ENCODE data around the gene DOC2A. TPM values are rescaled to one million over a fixed set of nuclear protein-coding genes. Genes with fewer than 3 reads are reported as not detected.

DOC2A gene
- polyA plus RNA-seq, 1 donor from 2014 or later, result 7.3 TPM

DNA sequence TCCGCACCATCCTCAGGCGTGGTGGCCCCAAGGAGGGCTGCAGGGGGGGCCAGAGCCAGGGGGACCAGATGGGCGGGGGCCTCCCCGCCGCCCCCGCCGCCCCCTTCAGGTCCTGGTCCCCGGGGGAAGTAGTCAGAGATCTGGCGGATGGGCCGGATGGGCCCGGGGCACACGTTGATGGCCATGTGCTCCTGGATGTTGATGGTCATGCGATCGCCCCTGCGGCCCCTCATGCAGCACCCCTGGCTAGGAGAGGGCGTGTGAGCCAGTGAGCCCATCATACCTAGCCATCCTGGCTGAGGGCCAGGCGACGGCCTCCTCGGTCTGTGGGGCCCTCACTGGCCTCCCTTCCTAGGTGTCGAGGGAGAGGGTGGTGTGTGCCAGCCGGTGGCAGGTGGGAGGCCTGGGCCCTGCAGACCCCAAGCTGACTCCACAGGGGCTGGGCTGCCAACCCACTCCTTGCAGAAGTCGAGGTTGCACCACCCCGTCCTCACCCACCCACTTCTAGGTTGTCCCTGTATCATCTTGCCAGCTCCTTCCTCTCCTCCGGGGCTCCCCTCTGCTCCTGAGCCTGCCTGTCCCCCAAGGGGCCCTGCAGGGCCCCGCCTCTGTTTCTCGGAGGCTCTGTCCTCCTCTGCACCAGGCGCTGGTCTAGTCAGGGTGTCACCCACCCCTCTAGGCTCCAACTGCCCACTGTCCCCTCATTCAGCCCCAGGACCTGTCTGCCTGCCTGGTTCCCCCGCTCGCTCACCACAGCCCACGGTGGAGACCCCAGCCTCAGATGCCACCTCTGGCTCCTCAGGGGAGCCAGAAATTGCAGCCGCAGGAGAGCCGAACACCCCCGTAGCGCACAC lies 610 bp downstream of the DOC2A start:
- H3K4me3 ChIP-seq (ENCODE audit: low read length), result peak overlapping the region; percentile 82
- H3K79me2 ChIP-seq (replicated peaks; ENCODE audit: insufficient read depth, low read length), result no peaks in the 10 kb centered on the region
- H3K4me2 ChIP-seq (ENCODE audit: low read length), result peak overlapping the region; percentile 53
- no peaks in the 10 kb centered on the region for H3K9me3 ChIP-seq (ENCODE audit: low read length)
- no peaks in the 10 kb centered on the region for H3K27me3 ChIP-seq (ENCODE audit: insufficient read depth, low read depth, low read length)
- H3K9ac ChIP-seq (ENCODE audit: low read length), result peak overlapping the region; percentile 62
- H3K9me2 ChIP-seq (ENCODE audit: insufficient read depth, low read length), result no peaks in the 10 kb centered on the region
- H4K20me1 ChIP-seq (ENCODE audit: insufficient read depth), result no peaks in the 10 kb centered on the region
- no peaks in the 10 kb centered on the region for H3F3A ChIP-seq (ENCODE audit: insufficient read depth, low read length, poor library complexity, severe bottlenecking)
- TF ChIP-seq, protein P1, sequence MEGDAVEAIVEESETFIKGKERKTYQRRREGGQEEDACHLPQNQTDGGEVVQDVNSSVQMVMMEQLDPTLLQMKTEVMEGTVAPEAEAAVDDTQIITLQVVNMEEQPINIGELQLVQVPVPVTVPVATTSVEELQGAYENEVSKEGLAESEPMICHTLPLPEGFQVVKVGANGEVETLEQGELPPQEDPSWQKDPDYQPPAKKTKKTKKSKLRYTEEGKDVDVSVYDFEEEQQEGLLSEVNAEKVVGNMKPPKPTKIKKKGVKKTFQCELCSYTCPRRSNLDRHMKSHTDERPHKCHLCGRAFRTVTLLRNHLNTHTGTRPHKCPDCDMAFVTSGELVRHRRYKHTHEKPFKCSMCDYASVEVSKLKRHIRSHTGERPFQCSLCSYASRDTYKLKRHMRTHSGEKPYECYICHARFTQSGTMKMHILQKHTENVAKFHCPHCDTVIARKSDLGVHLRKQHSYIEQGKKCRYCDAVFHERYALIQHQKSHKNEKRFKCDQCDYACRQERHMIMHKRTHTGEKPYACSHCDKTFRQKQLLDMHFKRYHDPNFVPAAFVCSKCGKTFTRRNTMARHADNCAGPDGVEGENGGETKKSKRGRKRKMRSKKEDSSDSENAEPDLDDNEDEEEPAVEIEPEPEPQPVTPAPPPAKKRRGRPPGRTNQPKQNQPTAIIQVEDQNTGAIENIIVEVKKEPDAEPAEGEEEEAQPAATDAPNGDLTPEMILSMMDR (IDR thresholded peaks at IDR 0.05; ENCODE audit: poor library complexity, severe bottlenecking), result no peak
- no peak for TF ChIP-seq MXI1 (conservative IDR thresholded peaks at IDR 0.05; ENCODE audit: poor library complexity, severe bottlenecking)
- no peak overlapping the region for H3K27ac ChIP-seq (ENCODE audit: low read length)
- no peaks in the 10 kb centered on the region for H3K36me3 ChIP-seq (ENCODE audit: insufficient read depth, low read length)
- peak overlapping the region; percentile 49 for H2AFZ ChIP-seq (ENCODE audit: low read depth, low read length)

DNA sequence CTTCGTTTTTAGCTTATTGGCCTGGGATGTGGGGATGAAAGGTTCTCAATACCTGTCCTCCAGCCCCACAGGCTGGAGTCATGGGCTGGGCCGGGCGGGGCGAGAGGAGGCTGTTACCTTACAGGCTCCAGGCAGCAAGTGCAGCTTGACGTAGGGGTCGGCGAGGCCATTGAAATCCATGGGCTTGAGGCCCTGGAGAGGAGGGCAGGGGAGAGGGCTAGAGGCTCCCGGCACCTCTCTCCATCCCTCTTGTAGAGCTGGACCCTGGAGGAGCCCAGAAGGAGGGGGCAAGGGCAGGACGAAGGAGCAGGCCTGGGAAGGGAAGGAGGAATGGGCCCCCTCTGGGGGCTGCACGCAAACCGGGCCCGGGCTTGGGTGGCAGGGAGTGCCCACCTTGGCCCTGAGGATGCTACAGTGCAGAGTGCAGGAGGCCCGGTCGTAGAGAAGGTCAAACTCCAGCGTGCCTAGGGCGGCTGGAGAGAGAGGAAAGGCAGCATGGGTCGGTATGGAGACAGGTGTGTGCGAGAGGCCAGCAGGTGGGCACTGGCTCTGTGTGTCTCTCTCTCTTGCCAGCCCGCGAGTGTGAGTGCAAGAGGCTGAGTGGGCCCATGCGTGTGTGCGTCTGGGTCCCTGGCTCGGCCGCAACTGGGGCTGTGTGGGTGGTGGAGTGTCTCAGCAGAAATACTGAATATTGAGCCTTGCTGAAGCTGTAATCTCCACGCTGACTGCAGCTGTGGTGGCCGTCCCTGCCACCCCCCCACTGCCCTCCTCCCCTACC lies 1.6 kb downstream of the DOC2A start:
- no peak overlapping the region for H2AFZ ChIP-seq (ENCODE audit: low read depth, low read length)
- no peak overlapping the region for H3K27ac ChIP-seq (ENCODE audit: low read length)
- H3K9me2 ChIP-seq (ENCODE audit: insufficient read depth, low read length), result no peaks in the 10 kb centered on the region
- no peak for TF ChIP-seq MXI1 (conservative IDR thresholded peaks at IDR 0.05; ENCODE audit: poor library complexity, severe bottlenecking)
- TF ChIP-seq, protein P1 (IDR thresholded peaks at IDR 0.05; ENCODE audit: poor library complexity, severe bottlenecking), result no peak
- TF ChIP-seq, protein P2, sequence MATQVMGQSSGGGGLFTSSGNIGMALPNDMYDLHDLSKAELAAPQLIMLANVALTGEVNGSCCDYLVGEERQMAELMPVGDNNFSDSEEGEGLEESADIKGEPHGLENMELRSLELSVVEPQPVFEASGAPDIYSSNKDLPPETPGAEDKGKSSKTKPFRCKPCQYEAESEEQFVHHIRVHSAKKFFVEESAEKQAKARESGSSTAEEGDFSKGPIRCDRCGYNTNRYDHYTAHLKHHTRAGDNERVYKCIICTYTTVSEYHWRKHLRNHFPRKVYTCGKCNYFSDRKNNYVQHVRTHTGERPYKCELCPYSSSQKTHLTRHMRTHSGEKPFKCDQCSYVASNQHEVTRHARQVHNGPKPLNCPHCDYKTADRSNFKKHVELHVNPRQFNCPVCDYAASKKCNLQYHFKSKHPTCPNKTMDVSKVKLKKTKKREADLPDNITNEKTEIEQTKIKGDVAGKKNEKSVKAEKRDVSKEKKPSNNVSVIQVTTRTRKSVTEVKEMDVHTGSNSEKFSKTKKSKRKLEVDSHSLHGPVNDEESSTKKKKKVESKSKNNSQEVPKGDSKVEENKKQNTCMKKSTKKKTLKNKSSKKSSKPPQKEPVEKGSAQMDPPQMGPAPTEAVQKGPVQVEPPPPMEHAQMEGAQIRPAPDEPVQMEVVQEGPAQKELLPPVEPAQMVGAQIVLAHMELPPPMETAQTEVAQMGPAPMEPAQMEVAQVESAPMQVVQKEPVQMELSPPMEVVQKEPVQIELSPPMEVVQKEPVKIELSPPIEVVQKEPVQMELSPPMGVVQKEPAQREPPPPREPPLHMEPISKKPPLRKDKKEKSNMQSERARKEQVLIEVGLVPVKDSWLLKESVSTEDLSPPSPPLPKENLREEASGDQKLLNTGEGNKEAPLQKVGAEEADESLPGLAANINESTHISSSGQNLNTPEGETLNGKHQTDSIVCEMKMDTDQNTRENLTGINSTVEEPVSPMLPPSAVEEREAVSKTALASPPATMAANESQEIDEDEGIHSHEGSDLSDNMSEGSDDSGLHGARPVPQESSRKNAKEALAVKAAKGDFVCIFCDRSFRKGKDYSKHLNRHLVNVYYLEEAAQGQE (IDR thresholded peaks at IDR 0.05; ENCODE audit: borderline replicate concordance), result no peak
- no peak for TF ChIP-seq RAD21 (conservative IDR thresholded peaks at IDR 0.05)
- TF ChIP-seq EP300 (conservative IDR thresholded peaks at IDR 0.05; ENCODE audit: poor library complexity, severe bottlenecking), result no peak
- no peaks in the 10 kb centered on the region for H3K9me3 ChIP-seq (ENCODE audit: low read length)
- H3K4me3 ChIP-seq (ENCODE audit: low read length), result peak overlapping the region; percentile 82
- H3K27me3 ChIP-seq (ENCODE audit: insufficient read depth, low read depth, low read length), result no peaks in the 10 kb centered on the region
- no peaks in the 10 kb centered on the region for H3F3A ChIP-seq (ENCODE audit: insufficient read depth, low read length, poor library complexity, severe bottlenecking)
- no peaks in the 10 kb centered on the region for H3K79me2 ChIP-seq (replicated peaks; ENCODE audit: insufficient read depth, low read length)
- H3K36me3 ChIP-seq (ENCODE audit: insufficient read depth, low read length), result no peaks in the 10 kb centered on the region
- H3K4me2 ChIP-seq (ENCODE audit: low read length), result no peak overlapping the region
- peak overlapping the region; percentile 62 for H3K9ac ChIP-seq (ENCODE audit: low read length)
- no peaks in the 10 kb centered on the region for H4K20me1 ChIP-seq (ENCODE audit: insufficient read depth)

Measured in neural cell (in vitro differentiated cells).